ENCODE data around the gene MBD5.

MBD5 gene

DNA sequence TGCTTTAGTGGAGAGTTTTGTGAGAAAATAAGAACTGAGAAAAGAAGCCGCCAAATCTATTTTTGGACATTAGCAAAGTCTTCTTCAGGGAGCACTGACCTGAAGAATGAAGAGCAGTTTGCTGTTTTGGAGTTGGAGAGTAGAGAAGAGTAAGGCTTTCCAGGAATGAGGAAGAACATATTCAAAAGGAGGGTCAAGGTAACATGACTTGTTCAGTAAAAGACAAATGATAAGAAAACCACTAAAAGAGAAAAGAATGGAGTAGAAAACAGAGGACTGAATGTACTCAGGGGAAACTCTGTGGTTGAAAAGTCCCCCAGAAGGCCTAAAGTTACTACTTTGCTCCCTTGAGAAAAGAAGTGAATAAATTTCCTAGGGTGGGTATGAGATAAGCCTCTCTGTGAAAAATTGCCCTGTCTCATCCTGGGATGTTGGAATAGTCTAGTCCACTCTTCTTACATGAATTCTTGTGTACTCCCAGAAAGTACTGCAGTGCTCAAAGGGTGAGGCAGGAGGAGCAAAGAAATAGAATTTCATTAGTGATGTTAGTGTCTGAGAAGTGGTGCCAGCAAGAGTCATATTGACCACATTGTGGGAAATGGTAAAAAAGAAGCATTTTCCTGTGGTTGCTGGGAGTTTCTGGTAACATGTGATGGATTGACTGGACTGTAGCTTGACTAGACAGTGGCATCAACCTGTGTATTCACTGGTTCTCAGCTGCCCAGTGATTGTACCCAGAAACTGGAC, 27.8 kb downstream of the MBD5 start:
- no peak for TF ChIP-seq GATA2 (IDR thresholded peaks at IDR 0.05; ENCODE audit: low read depth, low read length)
- no peak for TF ChIP-seq GATA3 (IDR thresholded peaks at IDR 0.05; ENCODE audit: low read depth, low read length)

GRCh38 chr2:148049284-148049683, 28.4 kb downstream of the MBD5 start:
- TF ChIP-seq GATA2 (IDR thresholded peaks at IDR 0.05; ENCODE audit: low read depth, low read length) (no peak), GATA3 (IDR thresholded peaks at IDR 0.05; ENCODE audit: low read depth, low read length) (no peak)

DNA sequence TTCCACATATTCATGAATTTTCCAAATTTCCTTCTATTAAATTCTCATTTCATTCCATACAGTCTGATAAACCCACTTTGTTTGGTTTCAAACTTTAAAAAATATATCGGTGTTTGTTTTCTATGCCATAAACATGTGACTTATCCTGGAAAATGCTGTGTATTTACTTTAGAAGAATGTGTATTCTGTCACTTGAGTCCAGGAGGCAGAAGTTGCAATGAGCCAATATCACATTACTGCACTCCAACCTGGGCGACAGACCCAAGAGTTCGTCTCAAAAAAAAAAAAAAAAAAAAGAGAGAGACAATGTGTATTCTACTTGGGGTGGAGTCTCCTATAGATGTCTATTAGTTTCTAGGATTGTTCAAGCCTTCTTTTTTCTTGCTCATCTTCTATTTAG, 31.8 kb downstream of the MBD5 start:
- no peak for TF ChIP-seq GATA2 (IDR thresholded peaks at IDR 0.05; ENCODE audit: low read depth, low read length)
- TF ChIP-seq GATA3 (IDR thresholded peaks at IDR 0.05; ENCODE audit: low read depth, low read length) = no peak

GRCh38 chr2:148058641-148059040, 37.8 kb downstream of the MBD5 start:
- TF ChIP-seq GATA3 (IDR thresholded peaks at IDR 0.05; ENCODE audit: low read depth, low read length) (no peak), GATA2 (IDR thresholded peaks at IDR 0.05; ENCODE audit: low read depth, low read length) (no peak)

DNA sequence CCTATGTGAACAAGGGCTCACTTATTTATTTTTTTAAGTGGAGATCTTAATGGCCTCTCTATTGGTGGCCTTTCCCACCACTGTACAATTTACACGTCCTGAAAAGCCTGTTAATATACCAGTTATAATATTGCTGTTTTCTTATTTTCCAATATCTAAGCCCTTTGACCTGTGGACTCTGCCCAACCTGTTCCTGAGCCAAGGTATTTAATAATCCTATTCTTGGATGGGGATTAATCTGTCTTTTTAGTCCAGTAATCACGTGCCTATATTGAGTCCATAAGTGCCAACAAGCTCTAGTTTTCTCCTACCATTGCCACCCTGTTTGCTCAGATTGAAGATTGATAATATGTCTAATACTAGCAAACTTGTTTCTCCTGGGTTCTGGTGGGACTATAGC, 42.7 kb downstream of the MBD5 start:
- TF ChIP-seq GATA2 (IDR thresholded peaks at IDR 0.05; ENCODE audit: low read depth, low read length) (no peak), GATA3 (IDR thresholded peaks at IDR 0.05; ENCODE audit: low read depth, low read length) (no peak)

- TF ChIP-seq GATA3 (IDR thresholded peaks at IDR 0.05; ENCODE audit: low read depth, low read length) (no peak), GATA2 (IDR thresholded peaks at IDR 0.05; ENCODE audit: low read depth, low read length) (no peak)
These were observed 45.0 kb downstream of the MBD5 start for GRCh38 chr2:148065936-148066335.

- TF ChIP-seq GATA3 (IDR thresholded peaks at IDR 0.05; ENCODE audit: low read depth, low read length) (no peak), GATA2 (IDR thresholded peaks at IDR 0.05; ENCODE audit: low read depth, low read length) (no peak)
These were observed 46.9 kb downstream of the MBD5 start for GRCh38 chr2:148067801-148068200.

GRCh38 chr2:148071351-148071750, 50.5 kb downstream of the MBD5 start:
- TF ChIP-seq GATA3 (IDR thresholded peaks at IDR 0.05; ENCODE audit: low read depth, low read length) (no peak), GATA2 (IDR thresholded peaks at IDR 0.05; ENCODE audit: low read depth, low read length) (no peak)

- TF ChIP-seq GATA2 (IDR thresholded peaks at IDR 0.05; ENCODE audit: low read depth, low read length) = no peak
- no peak for TF ChIP-seq GATA3 (IDR thresholded peaks at IDR 0.05; ENCODE audit: low read depth, low read length)
These were observed 75.1 kb downstream of the MBD5 start for GRCh38 chr2:148096012-148096411.

- TF ChIP-seq GATA3 (IDR thresholded peaks at IDR 0.05; ENCODE audit: low read depth, low read length) (no peak), GATA2 (IDR thresholded peaks at IDR 0.05; ENCODE audit: low read depth, low read length) (no peak)
These were observed 81.8 kb downstream of the MBD5 start for GRCh38 chr2:148102641-148103040.

DNA sequence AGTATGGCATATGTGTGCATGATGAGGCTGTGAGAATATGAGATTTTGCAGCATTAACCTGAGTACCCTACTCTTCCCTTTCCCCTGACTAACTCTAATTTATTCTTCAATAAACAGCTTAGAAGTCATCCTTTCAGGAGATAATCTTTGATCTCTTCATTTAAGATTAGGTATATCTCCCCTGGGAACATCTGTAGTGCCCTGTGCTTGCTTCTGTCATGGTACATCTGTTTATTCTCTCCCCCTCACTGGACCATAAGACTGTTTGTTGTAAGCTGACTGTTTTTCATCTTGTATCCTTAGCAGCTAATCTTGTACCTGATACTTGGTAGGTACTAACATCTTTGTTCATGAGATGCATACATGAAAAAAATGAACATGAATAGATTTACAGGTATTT, 83.1 kb downstream of the MBD5 start:
- TF ChIP-seq GATA3 (IDR thresholded peaks at IDR 0.05; ENCODE audit: low read depth, low read length) = no peak
- TF ChIP-seq GATA2 (IDR thresholded peaks at IDR 0.05; ENCODE audit: low read depth, low read length) = no peak

DNA sequence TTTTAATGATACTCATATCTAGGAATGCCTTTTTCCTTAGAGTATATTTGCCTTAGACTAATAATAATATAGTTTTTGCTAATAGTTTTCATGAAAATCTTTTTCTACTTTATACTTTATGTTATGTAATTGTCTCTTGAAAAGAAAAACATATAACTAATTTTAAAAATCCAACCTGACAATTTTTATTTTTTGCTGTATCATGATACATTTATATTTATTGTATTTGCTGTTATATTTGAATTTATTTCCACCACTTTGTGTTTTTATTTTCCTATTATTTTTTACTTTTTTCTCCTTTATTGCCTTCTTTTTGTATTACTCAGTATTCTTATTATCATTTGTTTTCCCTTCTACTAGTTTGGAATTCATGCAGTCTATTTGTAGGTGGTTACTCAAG, 85.4 kb downstream of the MBD5 start:
- TF ChIP-seq GATA3 (IDR thresholded peaks at IDR 0.05; ENCODE audit: low read depth, low read length) (no peak), GATA2 (IDR thresholded peaks at IDR 0.05; ENCODE audit: low read depth, low read length) (no peak)

- TF ChIP-seq GATA2 (IDR thresholded peaks at IDR 0.05; ENCODE audit: low read depth, low read length) = no peak
- no peak for TF ChIP-seq GATA3 (IDR thresholded peaks at IDR 0.05; ENCODE audit: low read depth, low read length)
These were observed 87.5 kb downstream of the MBD5 start for GRCh38 chr2:148108385-148108784.

DNA sequence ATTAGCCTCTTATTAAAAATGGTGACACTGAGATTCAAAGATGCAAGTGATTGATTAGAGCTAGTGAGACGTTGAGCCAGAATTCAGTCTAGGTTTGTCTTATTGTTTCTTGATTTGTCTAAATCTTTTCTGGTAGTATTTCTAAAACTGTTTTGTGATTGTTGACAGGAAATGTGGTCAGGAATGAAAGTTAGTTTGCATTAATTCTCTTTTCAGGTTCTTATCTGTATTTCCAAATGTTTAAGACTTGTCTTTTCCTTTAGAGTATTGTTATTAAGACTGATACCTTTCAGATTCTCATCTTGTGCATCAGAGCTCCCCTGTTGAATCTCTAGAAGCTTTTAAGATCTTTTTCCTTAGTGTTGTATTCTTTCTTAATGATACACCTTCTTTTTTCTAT, 89.3 kb downstream of the MBD5 start:
- TF ChIP-seq GATA3 (IDR thresholded peaks at IDR 0.05; ENCODE audit: low read depth, low read length) (no peak), GATA2 (IDR thresholded peaks at IDR 0.05; ENCODE audit: low read depth, low read length) (no peak)

DNA sequence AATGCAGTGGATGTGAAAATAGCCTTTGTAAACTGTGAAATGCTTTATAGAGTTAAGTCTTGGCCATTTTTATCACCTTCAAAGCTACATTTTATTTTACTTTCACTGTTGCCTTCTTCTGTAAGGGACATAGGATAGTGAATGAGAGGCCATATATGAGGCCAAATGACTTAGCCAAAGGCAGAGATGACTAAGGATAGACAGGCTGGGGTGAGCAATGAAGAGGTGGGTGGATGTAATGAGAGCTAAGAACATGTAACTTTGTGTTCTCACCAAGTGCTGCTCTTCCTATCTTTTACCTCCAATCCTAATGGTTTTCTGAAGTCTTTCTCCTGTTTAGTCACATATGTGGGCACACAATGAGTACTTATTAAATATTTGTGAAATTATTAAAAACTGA, 101.9 kb downstream of the MBD5 start:
- TF ChIP-seq GATA3 (IDR thresholded peaks at IDR 0.05; ENCODE audit: low read depth, low read length) = no peak
- TF ChIP-seq GATA2 (IDR thresholded peaks at IDR 0.05; ENCODE audit: low read depth, low read length) = no peak

DNA sequence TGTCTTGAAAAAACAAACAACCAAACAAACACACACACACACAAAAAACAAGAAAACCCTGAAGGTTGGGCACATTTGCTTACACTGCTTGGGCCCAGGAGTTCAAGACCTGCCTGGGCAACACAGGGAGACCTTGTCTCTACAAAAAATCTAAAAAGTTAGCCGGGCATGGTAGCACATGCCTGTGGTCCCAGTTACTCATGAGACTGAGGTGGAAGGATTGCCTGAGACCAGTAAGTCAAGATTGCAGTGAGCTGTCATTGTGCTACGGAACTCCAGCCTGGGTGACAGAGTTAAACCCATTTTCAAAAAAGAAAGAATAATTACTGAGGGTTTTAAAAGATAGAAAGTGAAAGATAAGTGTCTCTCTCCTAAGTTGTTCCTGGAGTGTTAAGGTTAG, 103.4 kb downstream of the MBD5 start:
- no peak for TF ChIP-seq GATA3 (IDR thresholded peaks at IDR 0.05; ENCODE audit: low read depth, low read length)
- no peak for TF ChIP-seq GATA2 (IDR thresholded peaks at IDR 0.05; ENCODE audit: low read depth, low read length)

Measured in SH-SY5Y (cell line).